Measurements from ENCODE around the gene CRLF1.

Gene CRLF1

GRCh38 chr19:18636183-18636968 is 29.8 kb upstream of the CRLF1 start:
- peak; percentile 100 for DNase-seq

DNA sequence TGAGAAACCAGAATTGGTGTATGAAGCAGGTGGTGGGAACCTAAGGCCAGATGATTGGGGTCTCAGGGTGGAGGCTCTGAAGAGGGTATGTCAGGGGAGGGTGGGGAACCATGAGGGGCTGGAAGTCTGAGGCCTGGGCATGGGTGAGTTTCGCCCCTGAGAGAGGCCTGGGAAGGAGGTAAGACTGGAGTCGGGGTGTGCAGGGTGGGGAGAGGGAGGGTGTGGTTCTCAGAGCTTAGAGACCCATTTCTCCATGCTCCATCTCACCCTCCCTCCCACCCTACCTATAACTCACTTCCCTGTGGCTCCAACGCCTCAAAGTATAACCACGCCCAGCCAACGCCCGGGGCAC is 29.2 kb upstream of the CRLF1 start:
- no peak for DNase-seq

GRCh38 chr19:18634612-18635297 is 28.2 kb upstream of the CRLF1 start:
- DNase-seq: peak; percentile 34

- no peak for DNase-seq
Measured at GRCh38 chr19:18633321-18633720, 26.7 kb upstream of the CRLF1 start.

DNA sequence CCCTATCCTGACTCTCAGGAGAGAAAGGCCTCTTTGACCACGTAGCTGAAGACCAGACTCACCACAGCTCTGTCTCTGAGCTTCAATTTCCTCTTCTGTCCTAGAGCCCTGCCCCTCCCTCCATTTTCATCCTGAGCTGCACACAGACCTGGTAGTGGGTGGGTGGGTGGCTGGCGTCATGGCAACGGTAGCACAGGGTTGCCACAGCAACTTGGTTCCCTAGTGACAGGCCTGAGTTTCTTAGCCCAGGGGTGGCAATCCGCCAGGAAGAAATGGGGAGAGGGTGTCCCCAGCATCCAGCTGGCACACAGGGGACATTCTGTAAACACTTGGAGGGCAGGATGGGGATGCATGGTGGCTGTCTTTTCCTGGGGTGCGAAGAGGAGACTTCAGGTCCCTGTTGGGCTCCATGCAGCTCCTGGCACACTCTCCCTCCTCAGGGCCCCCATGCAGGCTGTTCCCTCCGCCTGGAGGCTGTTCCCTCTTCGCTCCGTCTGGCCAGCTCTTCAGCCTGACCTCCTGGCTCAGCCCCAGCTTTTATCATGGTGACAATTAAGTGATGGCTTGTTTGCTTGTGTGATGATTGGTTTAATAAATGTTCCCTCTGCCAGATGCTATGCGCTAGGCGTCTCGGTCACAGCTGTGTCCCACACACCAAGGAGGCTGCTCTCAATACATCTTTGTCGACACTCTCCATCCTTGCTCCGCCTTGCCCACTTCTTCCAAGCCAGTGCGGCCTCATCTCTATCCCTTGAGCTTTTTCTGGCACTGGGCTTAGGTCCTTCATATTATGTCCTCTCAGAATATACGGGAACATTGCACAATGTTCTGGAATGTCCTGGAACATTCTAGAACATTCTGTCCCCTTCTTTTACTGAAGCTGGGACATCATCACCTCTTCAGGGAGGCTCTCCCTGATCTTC is 22.8 kb upstream of the CRLF1 start:
- no peak for DNase-seq

DNA sequence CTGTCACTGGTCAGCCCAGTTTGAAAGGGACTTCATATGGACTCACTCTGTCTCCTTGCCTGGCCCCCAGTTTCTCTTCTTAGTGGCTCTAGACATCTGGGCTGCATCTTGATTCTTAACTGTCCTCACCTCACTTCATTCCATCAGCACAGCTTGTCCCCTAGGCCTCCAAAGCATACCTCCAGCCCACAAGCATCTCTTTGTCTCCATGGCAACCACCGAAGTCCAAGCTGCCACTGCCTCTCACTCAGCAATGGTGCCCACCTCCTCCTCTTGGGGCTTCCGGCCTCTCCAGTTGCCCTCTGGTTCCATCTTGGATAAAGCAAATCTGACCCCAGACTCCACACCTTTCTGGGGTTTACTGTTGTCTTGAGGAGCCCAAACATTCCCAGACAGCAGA is 20.3 kb upstream of the CRLF1 start:
- DNase-seq: no peak

DNA sequence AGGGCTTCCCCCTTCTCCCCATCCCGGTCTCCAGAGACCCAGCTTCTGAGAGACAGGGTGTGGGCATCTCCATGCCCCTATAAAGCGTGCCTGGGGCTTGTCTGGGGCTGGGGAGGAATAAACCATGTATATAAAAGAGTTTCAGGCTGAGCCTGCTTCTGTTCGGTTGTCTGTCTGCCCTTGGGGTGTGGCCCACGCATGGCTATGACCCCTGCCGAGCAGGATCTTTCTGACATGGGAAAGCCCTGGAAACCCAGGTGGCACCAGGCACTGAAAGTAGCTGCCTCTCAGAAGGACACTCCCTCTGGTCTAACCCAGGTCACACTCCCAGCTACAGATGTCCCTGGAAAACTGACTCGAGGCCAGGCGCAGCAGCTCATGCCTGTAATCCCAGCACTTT is 14.3 kb upstream of the CRLF1 start:
- DNase-seq: no peak

- no peak for DNase-seq
Measured at GRCh38 chr19:18620311-18620710, 13.7 kb upstream of the CRLF1 start.

GRCh38 chr19:18618236-18618635 is 11.6 kb upstream of the CRLF1 start:
- DNase-seq: no peak

DNA sequence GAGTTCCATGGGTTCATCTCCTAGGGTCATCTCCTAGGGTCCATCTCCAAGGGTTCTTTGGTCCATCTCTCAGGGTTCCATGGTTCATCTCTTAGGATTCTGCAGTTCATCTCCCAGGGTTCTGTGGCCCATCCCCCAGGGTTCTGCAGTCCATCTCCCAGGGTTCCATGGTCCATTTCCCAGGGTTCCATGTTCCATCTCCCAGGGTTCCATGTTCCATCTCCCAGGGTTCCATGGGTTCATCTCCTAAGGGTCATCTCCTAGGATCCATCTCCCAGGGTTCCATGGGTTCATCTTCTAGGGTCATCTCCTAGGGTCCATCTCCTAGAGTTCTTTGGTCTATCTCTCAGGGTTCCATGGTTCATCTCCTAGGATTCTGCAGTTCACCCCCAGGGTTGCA is 11.0 kb upstream of the CRLF1 start:
- no peak for DNase-seq

DNA sequence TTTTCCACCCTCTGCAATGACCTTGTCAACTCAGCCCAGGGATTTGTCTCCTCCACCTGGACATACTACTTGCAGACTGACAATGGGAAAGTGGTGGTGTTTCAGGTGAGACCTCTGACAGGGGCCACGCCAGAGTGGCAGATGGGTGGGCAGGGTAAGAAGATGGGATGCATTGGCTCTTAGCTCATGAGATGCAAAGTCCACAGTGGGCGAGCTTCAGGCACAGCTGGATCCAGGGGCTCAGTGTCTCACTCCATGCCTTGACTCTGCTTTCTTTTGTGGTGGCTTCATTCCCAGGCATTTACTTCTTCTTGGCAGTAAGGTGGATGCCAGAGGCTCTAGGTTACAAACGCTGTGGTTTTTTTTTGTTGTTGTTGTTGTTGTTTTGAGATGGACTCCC is 9.4 kb upstream of the CRLF1 start:
- DNase-seq: no peak

DNA sequence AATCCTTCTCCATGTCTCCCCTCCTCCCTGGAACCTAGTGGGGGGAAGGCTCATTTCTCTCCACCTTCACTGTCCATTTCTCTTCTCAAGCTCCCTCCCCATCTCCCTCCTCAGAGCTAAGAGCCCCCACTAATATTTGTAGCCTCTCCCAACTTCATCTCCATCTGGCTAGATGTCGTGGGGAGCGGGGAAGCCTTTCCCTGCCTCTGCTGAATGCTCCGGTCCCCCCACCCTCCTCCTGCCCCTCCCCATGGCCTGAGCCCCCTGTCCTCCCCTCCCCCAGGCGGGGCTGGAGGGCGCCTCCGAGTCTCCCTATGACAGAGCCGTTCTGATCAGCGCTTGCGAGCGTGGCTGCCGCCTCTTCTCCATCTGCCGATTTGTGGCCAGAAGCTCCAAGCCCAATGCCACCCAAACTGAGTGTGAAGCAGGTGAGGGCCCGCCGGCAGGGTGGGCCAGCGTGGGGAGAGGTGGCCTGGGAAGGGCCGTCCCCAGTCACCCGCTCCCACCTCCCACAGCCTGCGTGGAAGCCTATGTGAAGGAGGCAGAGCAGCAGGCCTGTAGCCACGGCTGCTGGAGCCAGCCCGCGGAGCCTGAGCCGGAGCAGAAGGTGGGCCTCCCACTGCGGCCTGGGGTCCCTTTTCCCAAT is 7.1 kb upstream of the CRLF1 start:
- DNase-seq: no peak

- DNase-seq: peak; percentile 72
Measured at GRCh38 chr19:18612772-18613588, 6.4 kb upstream of the CRLF1 start, which contains the start of gene TMEM59L. TSS of gene TMEM59L (plus strand) at chr19:18612870. CDS start at chr19:18612959, 89 bp downstream.

GRCh38 chr19:18612051-18612771 is 5.6 kb upstream of the CRLF1 start:
- no peak for DNase-seq

DNA sequence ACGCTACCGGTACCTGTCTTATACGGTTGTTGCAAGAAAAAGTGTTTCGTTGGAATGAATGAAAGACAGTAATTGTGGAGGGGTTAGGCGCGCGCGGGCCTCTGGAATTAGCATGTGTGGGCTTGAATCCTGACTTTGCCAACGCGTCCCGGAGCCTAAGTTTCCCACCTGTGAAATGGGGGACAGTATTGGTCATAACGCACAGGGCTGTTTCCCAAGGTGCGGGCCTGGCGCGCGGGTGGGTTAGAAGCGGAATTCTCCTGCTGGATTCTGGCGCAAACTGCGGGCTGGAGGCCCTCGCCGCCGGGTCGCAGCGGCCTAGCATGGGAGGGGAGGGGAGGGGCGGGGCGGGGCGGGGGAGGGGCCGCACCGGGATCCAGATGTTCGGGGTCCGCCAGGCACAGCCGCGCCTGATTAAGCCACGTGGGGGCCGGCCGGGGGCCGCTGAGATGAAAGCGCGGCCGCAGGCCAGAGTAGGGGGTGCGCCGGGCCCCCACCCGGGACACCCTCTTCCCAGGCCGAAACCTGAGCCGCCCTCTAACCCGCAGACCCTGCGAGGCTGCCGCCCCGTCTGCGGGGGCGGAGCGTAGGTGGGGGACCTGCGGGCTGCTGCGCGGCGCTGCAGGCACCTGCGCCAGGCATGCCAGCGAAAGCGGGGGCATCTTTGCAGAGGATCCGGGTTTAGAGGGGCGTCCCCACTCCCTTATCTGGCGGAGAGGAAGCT is 4.9 kb upstream of the CRLF1 start:
- DNase-seq: peak; percentile 44

- DNase-seq: no peak
Measured at GRCh38 chr19:18610556-18611326, 4.1 kb upstream of the CRLF1 start.

DNA sequence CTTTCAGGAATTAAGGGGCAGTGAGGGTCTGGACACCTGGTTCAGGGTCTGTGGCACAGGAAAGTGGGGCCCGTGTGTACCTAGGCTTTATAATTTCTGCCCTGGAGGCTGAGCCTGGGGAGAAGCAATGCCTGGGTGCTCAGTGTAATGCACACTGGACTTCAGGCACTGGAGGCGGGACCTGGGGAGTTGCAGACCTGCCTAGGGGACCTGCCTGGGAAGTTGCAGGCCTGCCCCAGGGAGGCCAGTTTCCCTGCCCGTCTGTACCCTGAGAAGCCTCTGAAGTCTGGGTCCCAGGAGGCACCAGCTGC is 3.6 kb upstream of the CRLF1 start:
- no peak for DNase-seq

GRCh38 chr19:18609717-18610051 is 3.1 kb upstream of the CRLF1 start:
- no peak for DNase-seq

GRCh38 chr19:18608805-18609716 is 2.5 kb upstream of the CRLF1 start:
- no peak for DNase-seq
